ENCODE data around the gene TMA7.
"Not testable (repeated sequence)": the region's sequence is repeated elsewhere in the genome, so short reads cannot be mapped to it uniquely, and the experiment has no call there.

Gene TMA7

DNA sequence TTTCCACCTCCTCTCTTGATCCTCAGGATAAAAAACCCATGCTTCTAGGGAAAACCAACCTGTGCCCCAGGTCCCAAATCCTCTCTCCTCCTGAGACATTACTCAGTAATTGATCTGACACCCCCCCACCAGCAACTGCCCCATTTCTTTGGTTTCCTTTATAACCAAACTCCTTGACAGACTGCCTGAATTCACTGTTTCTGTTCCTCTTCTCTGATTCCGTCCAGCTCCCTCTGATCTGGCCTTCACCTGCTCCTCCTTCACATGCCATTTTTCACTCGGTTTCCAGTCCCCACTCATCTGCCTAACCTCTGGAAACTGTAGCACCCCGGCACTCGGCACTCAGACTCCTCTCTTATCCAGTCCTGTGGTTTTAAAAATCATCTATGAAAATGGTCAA, 2.2 kb upstream of the TMA7 start:
- no peak for DNase-seq

DNA sequence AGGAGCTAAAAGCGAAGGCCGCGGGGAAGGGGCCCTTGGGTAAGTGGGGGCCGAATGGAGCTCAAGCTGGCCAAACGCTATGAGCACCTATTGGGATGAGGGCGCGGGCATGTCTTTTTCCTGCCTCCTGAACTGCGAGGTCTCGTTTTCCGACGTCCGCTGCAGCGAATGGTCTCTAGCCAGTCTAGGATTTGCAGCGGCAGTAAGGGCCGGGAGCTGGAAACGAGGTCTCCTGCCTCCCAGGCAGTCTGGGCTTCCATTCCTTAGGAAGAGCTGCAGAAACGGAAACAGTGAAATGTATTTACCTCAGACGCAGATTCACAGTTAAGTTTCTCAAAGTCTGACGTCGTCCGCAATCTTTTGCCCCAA, 517 bp downstream of the TMA7 start:
- DNase-seq = no peak

DNA sequence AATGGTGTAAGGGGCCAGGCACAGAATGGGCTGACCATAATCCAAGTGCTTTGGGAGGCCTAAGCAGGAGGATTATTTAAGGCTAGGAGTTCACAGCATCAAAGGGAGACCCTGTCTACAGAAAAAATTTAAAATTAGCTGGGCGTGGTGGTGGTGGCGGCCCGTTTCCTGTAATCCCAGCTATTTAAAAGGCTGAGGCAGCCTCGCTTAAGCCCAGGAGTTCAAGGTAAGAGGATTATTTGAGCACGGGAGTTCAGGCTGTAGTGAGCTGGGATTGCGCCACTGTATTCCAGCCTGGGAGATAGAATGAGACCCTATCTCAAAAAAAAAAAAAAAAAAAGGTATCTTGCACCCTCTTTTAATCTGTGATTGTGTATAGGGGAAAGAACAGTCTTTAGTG, 1.9 kb downstream of the TMA7 start:
- no peak for DNase-seq

DNA sequence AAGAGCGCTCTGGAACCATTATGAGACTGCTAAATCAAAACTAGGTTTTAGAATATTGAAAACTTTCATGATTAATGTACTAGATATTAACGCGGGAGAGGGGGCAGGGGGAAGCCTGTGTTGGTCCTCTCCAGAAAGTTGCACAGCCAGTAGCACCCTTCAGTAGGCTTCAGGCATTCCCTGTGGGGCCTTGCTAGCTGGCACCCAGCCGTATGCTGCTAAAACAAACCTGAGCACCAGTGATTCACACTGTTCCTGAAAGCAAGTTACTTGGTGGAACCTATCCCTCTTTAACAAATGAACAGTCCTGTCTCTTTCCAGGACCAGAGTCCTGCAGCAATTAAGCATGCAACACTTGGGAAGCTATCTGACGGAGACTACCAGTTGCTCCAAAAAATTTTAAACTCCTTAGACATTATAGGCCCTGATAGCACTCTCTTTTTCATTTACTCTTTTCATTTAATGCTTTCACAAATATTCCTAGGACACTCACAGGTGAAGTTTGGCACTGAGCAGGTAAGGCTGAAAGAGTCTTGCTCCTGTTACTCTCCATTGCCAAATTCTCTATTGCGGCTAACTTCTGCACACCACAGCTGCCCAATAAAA, 5.3 kb downstream of the TMA7 start:
- no peak for DNase-seq

DNA sequence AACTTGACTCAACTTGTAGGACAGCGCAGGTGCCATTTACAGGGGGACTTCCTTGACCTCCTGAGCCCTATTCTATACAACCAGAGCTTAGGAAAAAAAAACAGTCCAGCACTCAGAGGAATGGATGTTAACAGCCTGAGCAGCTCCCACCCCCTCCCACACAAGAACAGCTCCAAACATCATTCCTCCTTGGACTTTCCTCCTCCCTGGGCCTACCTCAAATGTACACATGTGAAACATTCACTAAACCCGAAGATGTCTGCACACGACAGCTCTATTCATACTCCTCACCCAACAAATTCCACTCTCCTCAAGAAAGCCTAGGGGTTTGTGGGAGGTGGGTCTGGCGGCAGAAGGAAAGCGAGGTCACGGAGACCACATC, 6.0 kb downstream of the TMA7 start:
- no peak for DNase-seq

DNA sequence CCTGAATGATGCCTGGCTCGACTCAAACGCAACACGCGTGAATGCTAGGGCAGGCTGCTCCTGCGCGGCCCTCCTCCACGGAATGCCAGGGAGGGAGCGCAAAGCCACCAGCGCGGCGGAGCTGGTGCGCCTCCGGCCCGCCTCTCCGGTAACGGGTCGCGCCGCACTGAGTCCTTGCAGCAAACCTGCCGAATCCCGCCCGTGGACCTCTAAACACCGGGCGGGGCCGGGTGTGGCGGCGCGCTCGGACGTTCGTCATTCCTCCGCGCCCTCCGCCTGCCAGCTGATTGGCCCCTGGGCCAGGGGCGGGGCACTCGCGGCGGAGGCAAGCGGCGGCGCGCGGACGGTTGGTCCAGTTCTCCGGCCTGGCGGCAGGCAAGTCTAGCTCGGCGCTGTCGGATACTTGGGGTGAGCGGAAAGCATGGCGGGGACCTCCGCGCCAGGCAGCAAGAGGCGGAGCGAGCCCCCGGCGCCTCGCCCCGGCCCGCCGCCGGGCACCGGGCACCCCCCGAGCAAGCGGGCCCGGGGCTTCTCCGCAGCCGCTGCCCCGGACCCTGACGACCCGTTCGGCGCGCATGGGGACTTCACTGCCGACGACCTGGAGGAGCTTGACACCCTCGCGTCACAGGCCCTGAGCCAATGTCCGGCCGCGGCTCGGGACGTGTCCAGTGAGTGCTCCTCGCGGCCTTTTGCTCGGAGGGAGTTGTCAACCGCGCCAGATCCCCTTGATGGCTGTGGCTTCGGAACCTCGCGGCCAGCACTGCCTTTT, 6.6 kb downstream of the TMA7 start, which contains the start of gene ATRIP:
ATRIP (plus strand) TSS at position 313 of the 769 bp plus-strand sequence; CDS start at position 422, 109 bp downstream.
- DNase-seq = peak; percentile 84

DNA sequence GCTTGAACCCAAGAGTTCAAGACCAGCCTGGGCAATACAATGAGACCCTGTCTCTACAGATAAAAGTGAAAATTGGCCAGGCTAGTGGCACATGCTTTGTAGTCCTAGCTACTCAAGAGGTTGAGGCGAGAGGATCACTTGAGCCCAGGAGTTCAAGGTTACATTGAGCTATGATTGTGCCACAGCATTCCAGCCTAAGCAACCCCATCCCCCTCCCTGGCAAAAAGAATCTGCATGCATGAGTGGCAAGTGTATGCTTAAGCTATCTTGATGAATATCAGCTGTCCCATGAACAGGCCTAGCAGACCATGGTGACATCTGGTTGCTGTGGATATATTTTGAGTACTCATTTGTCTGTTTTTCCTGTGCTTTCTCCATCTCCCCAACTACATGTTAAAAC, 11.2 kb downstream of the TMA7 start:
- no peak for DNase-seq

DNA sequence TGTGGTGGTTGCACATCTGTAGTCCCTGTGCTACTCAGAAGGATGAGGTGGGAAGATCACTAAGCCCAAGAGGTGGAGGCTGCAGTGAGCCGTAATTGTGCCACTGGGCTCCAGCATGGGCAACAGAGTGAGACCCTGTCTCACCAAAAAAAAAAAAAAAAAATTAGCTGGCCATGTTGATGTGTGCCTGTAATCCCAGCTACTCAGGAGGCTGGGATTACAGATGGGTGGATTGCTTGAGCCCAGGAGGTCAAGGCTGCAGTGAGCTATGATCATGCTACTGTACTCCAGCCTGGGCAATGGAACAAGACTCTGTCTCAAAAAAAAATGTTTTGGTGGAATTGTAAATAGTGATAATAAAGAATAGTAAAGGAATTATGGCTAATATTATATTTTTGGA, 16.4 kb downstream of the TMA7 start:
- DNase-seq = no peak

DNA sequence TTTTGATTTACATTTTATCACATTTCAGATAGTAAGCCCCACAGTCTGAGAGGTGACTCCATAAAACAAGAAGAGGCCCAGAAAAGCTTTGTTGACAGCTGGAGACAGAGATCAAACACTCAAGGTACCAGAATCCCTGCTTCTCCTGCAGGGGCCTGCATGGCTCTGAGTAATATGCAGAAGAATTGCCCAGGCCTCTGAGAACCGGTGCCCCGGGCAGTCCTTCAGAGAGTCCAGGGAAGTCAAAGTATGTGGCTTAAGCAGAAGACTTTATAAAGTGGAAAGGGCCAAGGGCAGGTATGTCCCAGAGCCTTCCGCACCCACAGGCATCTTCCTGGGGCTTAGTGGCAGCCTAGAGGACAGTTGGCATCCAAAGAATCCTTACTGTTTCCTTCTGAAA, 19.3 kb downstream of the TMA7 start:
- no peak for DNase-seq

DNA sequence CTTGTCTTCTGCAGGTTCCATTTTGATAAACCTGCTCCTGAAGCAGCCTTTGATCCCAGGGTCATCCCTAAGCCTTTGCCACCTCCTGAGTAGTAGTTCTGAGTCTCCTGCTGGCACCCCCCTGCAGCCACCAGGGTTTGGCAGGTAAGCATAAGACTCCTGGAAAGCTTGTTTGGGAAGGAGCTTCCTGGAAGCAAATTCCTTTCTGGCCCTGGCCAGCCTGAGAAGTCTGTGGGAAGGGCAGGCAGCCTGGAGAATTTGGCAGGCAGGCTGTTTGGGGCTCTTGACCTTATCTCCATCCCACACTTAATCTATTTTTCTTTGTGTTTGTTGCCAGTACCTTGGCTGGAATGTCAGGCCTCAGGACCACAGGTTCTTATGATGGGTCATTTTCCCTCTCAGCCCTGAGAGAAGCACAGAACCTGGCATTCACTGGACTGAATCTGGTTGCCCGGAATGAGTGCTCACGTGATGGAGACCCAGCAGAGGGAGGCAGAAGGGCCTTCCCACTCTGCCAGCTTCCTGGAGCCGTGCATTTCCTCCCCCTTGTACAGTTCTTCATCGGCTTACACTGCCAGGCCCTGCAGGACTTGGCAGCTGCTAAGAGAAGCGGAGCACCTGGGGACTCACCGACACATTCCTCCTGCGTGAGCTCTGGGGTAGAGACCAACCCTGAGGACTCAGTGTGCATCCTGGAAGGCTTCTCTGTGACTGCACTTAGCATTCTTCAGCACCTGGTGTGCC, 19.9 kb downstream of the TMA7 start:
- DNase-seq = no peak

DNA sequence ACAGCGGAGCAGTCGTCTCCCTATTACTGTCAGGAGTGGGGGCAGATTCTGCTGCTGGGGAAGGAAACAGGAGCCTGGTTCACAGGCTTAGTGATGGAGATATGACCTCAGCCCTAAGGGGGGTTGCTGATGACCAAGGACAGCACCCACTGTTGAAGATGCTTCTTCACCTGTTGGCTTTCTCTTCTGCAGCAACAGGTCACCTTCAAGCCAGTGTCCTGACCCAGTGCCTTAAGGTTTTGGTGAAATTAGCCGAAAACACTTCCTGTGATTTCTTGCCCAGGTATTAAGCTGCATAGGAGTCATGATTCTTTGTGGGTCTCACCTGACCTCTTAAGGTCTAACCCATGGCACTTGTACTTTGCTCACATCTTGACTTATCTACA, 20.5 kb downstream of the TMA7 start:
- DNase-seq = no peak

DNA sequence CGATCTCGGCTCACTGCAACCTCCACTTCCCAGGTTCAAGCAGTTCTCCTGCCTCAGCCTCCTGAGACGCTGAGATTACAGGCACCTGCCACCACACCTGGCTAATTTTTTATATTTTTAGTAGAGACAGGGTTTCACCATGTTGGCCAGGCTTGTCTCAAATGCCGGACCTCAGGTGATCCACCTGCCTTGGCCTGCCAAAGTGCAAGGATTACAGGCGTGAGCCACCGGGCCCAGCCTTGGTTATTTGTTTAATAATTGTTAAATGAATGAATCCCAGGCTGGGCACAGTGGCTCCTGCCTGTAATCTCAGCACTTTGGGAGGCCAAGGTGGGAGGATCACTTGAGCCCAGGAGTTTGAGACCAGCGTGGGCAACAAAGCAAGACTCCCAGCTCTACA, 21.7 kb downstream of the TMA7 start:
- not testable (repeated sequence) for DNase-seq

DNA sequence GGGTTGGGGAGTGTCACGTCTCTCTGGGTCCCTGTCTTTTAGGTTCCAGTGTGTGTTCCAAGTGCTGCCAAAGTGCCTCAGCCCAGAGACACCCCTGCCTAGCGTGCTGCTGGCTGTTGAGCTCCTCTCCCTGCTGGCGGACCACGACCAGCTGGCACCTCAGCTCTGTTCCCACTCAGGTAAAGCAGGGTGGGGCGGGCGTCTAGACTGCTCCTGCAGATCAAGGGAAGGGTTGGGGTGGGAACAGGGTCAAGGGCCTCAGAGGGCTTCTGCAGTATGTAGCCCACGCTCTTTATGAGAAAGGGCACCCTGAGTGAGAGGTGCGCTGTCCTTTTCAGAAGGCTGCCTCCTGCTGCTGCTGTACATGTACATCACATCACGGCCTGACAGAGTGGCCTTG, 23.6 kb downstream of the TMA7 start:
- DNase-seq = no peak

DNA sequence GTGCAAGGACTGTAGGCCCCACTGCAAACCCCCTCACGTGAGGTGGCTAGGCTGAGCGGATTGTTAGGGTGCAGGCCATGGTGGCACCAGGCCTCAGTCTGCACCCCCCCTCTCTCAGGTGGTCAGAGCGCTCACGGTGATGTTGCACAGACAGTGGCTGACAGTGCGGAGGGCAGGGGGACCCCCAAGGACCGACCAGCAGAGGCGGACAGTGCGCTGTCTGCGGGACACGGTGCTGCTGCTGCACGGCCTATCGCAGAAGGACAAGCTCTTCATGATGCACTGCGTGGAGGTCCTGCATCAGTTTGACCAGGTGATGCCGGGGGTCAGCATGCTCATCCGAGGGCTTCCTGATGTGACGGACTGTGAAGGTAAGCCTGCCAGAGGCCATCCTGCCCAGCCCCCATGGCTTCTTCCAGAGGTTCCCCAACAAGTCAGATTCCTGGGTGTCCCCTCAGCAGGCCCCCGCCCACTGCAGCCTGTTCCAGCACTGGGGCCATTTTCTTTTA, 24.7 kb downstream of the TMA7 start:
- no peak for DNase-seq

DNA sequence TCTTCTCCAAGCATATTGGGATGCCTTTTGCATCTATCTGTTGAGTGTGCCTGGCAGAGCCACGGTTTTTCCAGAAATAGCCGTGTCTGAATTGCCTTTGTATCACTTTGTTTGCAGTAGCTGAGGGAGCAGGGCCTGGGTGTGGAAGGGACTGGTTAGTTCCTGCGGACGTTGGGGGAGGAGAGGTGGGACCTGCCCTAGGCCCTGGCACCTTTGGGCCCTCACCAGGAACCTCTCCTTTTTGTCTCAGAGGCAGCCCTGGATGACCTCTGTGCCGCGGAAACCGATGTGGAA, 25.1 kb downstream of the TMA7 start:
- DNase-seq = no peak

DNA sequence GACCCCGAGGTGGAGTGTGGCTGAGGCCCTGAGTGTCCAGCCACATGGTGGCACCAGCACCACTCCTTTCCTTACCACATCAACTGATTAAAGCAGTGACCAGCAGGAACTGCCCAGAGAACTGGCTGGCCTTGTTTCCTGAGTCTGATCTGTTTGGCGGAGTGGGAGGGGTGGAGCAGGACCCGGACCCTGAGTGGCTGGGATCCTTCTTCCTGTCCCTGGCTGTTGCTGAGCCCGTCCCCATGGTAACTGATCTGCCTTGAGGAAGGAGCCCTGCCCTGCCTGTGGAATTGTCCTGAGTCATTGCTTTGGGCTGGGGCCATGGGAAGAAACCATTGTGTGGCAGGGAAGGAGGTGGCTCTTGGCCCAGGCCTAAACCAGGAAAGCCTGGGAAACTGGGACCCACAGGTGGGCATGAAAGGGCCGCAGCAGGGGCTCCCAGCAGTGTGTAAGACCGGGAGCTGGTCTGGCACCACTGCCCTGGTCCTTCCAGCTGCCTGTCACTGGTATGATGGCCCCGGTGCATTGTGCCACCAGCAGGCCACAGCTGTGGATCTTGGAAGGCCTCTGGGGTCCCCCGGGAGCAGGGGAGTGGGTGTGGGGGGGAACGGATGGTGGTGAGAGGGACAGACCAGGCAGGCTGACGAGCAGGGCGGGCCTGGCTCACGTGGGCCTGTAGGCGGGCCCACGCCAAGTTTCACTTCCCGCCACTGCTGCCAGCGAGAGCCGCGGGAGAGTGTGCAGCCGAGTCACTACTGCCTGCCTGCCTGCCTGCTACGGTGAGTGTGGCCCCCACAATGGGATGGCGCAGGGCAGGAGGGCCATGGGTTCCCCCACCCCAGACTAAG, 25.7 kb downstream of the TMA7 start:
- DNase-seq = peak; percentile 60

DNA sequence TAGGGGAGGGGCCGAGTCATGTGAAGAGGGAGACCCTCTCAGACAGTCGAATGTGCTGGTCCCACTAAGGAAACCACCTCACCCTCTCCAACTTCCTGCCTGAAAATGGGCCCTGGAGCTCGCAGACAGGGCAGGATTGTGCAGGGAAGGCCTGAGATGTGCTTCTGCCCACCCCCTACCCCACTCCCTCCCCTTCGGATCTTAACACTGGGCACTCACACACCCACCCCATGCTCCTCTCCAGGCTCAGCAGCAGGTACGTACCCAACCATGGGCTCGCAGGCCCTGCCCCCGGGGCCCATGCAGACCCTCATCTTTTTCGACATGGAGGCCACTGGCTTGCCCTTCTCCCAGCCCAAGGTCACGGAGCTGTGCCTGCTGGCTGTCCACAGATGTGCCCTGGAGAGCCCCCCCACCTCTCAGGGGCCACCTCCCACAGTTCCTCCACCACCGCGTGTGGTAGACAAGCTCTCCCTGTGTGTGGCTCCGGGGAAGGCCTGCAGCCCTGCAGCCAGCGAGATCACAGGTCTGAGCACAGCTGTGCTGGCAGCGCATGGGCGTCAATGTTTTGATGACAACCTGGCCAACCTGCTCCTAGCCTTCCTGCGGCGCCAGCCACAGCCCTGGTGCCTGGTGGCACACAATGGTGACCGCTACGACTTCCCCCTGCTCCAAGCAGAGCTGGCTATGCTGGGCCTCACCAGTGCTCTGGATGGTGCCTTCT, 26.5 kb downstream of the TMA7 start:
- DNase-seq = no peak

DNA sequence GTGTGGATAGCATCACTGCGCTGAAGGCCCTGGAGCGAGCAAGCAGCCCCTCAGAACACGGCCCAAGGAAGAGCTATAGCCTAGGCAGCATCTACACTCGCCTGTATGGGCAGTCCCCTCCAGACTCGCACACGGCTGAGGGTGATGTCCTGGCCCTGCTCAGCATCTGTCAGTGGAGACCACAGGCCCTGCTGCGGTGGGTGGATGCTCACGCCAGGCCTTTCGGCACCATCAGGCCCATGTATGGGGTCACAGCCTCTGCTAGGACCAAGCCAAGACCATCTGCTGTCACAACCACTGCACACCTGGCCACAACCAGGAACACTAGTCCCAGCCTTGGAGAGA, 27.0 kb downstream of the TMA7 start:
- no peak for DNase-seq

DNA sequence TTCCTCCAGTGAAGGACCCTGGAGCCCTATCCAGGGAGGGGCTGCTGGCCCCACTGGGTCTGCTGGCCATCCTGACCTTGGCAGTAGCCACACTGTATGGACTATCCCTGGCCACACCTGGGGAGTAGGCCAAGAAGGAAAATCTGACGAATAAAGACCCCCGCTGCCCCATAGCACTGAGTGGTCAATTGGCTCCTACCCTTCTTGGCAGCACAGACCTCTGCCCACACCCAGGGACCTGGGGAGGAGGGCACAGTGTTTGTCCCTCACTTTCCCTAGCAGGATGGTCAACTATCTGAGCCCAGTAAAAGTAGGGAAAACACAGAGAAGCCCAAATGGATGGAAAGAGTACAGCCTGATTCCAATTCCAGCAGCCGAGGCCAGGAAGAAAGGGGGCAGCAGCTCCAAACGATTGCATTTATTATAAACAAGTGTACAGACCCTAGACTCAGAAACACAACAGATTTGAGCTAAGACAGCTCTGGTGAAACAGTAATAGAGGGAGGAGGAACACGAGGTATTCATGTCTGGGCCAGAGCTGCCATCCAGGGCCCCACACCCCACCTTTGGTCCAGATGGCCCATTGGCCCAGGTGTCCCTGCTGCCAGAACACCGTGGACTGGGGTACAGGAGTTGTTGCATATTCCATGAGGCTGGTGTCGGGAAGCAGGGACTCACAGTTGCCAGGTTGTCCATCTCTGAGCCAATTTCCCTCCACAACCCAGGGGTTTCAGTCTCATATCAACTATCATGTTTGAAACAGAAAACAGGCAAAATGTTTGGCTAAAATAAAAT, 27.6 kb downstream of the TMA7 start:
- no peak for DNase-seq

DNA sequence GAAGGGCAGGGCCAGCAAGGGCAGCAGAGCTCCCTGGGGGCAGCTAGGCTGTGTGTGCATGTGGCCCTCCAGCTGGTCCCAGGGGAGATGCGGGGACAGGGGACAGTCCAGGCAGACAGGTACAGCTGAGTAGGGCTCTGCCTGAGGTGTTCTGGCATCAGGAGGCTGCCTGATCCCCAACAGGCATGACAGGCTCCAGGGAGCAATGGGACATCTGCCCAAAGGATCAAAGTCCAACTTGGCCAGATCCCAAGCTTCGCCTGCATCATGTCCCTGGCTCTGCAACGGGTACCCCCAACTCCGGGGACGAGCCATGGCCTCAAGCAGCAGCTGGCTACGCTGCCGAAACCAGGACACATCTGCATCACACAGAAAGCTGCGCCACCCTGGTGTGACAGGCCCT, 28.3 kb downstream of the TMA7 start:
- no peak for DNase-seq

DNA sequence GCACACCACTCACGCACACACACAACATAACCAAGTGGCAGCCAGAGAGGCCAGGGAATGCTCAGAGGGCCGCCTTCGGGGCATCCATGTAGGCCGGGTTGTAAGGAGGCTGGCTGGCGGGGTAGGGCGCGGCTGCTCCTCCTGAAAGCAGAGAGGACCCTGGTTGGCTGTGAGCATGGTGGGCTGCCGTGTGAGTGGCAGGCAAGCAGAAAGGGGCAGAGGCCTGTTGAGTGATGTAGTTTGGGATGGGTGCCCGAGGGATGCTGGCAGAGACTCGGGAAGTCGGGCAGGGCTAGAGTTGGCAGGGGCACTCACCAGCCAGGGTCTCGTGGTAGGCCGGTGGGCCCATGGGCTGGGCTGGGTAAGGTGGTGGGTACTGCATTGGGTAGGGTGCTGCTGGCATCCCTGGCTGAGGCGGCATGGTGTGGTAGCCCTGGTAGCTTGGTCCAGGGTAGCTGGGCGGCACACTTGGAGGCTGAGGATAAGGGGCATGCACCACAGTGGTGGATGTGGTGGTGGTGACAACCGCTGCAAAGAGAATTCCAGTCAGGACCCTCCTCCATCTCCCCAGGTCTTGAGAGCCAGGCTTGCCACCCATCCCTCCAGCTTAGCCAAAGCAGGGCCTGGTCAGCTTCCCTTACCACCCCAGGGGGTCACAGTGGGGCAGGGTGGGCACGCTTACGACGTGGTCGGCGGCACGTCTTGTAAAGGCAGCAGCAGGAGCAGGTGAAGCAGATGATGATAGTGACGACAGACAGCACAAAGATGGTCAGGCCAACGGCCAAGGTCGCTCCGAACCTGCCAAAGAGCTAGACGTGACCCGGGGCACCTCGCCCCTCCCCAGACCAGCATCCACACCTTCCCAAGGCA, 29.2 kb downstream of the TMA7 start:
- no peak for DNase-seq

Data from T-helper 9 cell (primary cell).